PFSK-1 (cell line): Measurements from ENCODE around the gene BABAM2.

ENCODE experiments used
- POLR2AphosphoS5 ChIP-seq: IDR thresholded peaks from 2 replicates; pipeline ENCODE4 v1.6.1; 2012; ENCODE audit warnings: low read depth, mild to moderate bottlenecking, control low read depth, low read length, moderate library complexity
- SIN3A ChIP-seq: IDR thresholded peaks from 2 replicates; pipeline ENCODE4 v1.6.1; 2012; ENCODE audit warnings: mild to moderate bottlenecking, low read length, moderate library complexity, borderline replicate concordance; ENCODE audit not compliant: insufficient read depth

- TF ChIP-seq POLR2AphosphoS5 (no peak), SIN3A (no peak)
Observed at GRCh38 chr2:28028025-28028424, 137.5 kb downstream of the BABAM2 start.
